Fibroblast of the aortic adventitia (primary cell): ENCODE results near the gene SLC52A3. TPM values are rescaled to one million over a fixed set of nuclear protein-coding genes. Genes with fewer than 3 reads are reported as not detected.
A peak's percentile ranks its signal among the peaks of the same experiment; 100 is the strongest.
"Not testable (repeated sequence)": the region's sequence is repeated elsewhere in the genome, so short reads cannot be mapped to it uniquely, and the experiment has no call there.

ENCODE experiments used
- DNase-seq: peaks from one replicate; pipeline ENCODE4 v3.0.0-alpha.2; 2010; ENCODE audit warnings: low read depth
- H3K4me3 ChIP-seq: 2 replicates; pipeline ENCODE4 v1.5.1; 2011; ENCODE audit warnings: low read depth, mild to moderate bottlenecking, control low read depth, low read length, moderate library complexity
- CTCF ChIP-seq: IDR thresholded peaks from 2 replicates; pipeline ENCODE4 v1.5.1; 2011; ENCODE audit warnings: mild to moderate bottlenecking, low read length, control low read depth, inconsistent platforms; ENCODE audit not compliant: insufficient read depth
- total RNA-seq: library from RNA; depleted of rRNA; stranded (reverse); fragments of >200 nt; gene quantifications from 2 replicates; pipeline ENCODE4 v1.2.3, GENCODE V29; 2012; ENCODE audit warnings: low replicate concordance

The SLC52A3 gene
- total RNA-seq = not detected in 2 replicates

GRCh38 chr20:768426-768978, at the start of gene SLC52A3:
Gene SLC52A3 (minus strand): TSS chr20:768500. CDS start chr20:765774, 2,726 bp downstream.
- no peak for TF ChIP-seq CTCF
- no peak for DNase-seq
- no peak within 1 kb of the TSS for H3K4me3 ChIP-seq

GRCh38 chr20:815914-816606, 47.8 kb upstream of the SLC52A3 start:
- DNase-seq = peak; percentile 59
- peak; percentile 99 for TF ChIP-seq CTCF
- no peak overlapping the region for H3K4me3 ChIP-seq

- TF ChIP-seq CTCF = no peak
- DNase-seq = no peak
- H3K4me3 ChIP-seq = no peak overlapping the region
Observed at GRCh38 chr20:815226-815625, 46.9 kb upstream of the SLC52A3 start.

- TF ChIP-seq CTCF = no peak
- no peak for DNase-seq
- no peak overlapping the region for H3K4me3 ChIP-seq
Observed at GRCh38 chr20:813390-813789, 45.1 kb upstream of the SLC52A3 start.

- not testable (repeated sequence) for DNase-seq
Observed at GRCh38 chr20:812435-812814, 44.1 kb upstream of the SLC52A3 start.

GRCh38 chr20:811776-812434, 43.6 kb upstream of the SLC52A3 start:
- DNase-seq = not testable (repeated sequence)

More at GRCh38 chr20:812435-812814, 44.1 kb upstream of the SLC52A3 start:
- H3K4me3 ChIP-seq = not testable (repeated sequence)

GRCh38 chr20:805713-806112, 37.4 kb upstream of the SLC52A3 start:
- peak; percentile 7 for DNase-seq
- H3K4me3 ChIP-seq = no peak overlapping the region

More at GRCh38 chr20:811776-812434, 43.6 kb upstream of the SLC52A3 start:
- not testable (repeated sequence) for H3K4me3 ChIP-seq

More at GRCh38 chr20:805713-806112, 37.4 kb upstream of the SLC52A3 start:
- TF ChIP-seq CTCF = no peak
